Measurements from ENCODE around the gene PACRG. TPM values are rescaled to one million over a fixed set of nuclear protein-coding genes. Genes with fewer than 3 reads are reported as not detected.

The PACRG gene
- total and polyA plus RNA-seq, 2 experiments from 2014 or later: 0.83 to 3.7 TPM

- Histone ChIP-seq H3K27me3 (no peaks in the 10 kb centered on the region), H3K4me1 (ENCODE audit: low read depth) (peaks cover 29% of the 10 kb centered on the region), H3K9me3 (ENCODE audit: low read depth) (no peaks in the 10 kb centered on the region), H3K36me3 (no peaks in the 10 kb centered on the region), H3K4me3 (no peak overlapping the region), H3K27ac (no peak overlapping the region)
- no peak for TF ChIP-seq CTCF (IDR thresholded peaks at IDR 0.05; ENCODE audit: low read depth, low read length)
- no peak for DNase-seq (ENCODE audit: low read depth in 1 of 2, low spot score in 1 of 2)
Observed at GRCh38 chr6:163319609-163320366, 592.0 kb downstream of the PACRG start.

GRCh38 chr6:163320402-163320801 is 592.6 kb downstream of the PACRG start:
- Histone ChIP-seq H3K36me3 (no peaks in the 10 kb centered on the region), H3K4me1 (ENCODE audit: low read depth) (peaks cover 33% of the 10 kb centered on the region), H3K9me3 (ENCODE audit: low read depth) (no peaks in the 10 kb centered on the region), H3K27me3 (no peaks in the 10 kb centered on the region), H3K4me3 (no peak overlapping the region), H3K27ac (no peak overlapping the region)
- no peak for DNase-seq (ENCODE audit: low read depth in 1 of 2, low spot score in 1 of 2)
- TF ChIP-seq CTCF (IDR thresholded peaks at IDR 0.05; ENCODE audit: low read depth, low read length): no peak

GRCh38 chr6:163320804-163321203 is 593.0 kb downstream of the PACRG start:
- no peak for TF ChIP-seq CTCF (IDR thresholded peaks at IDR 0.05; ENCODE audit: low read depth, low read length)
- peaks cover 33% of the 10 kb centered on the region for H3K4me1 ChIP-seq (ENCODE audit: low read depth)
- no peak overlapping the region for H3K27ac ChIP-seq
- no peaks in the 10 kb centered on the region for H3K27me3 ChIP-seq
- no peaks in the 10 kb centered on the region for H3K9me3 ChIP-seq (ENCODE audit: low read depth)
- DNase-seq (ENCODE audit: low read depth in 1 of 2, low spot score in 1 of 2): no peak
- no peaks in the 10 kb centered on the region for H3K36me3 ChIP-seq
- no peak overlapping the region for H3K4me3 ChIP-seq

- Histone ChIP-seq H3K27me3 (no peaks in the 10 kb centered on the region), H3K4me3 (no peak overlapping the region), H3K27ac (no peak overlapping the region), H3K4me1 (ENCODE audit: low read depth) (peaks cover 33% of the 10 kb centered on the region), H3K36me3 (no peaks in the 10 kb centered on the region), H3K9me3 (ENCODE audit: low read depth) (no peaks in the 10 kb centered on the region)
- no peak for DNase-seq (ENCODE audit: low read depth in 1 of 2, low spot score in 1 of 2)
- no peak for TF ChIP-seq CTCF (IDR thresholded peaks at IDR 0.05; ENCODE audit: low read depth, low read length)
Observed at GRCh38 chr6:163321717-163322116, 593.9 kb downstream of the PACRG start.

- Histone ChIP-seq H3K4me1 (ENCODE audit: low read depth) (peaks cover 31% of the 10 kb centered on the region), H3K36me3 (no peaks in the 10 kb centered on the region), H3K27ac (no peak overlapping the region), H3K27me3 (no peaks in the 10 kb centered on the region), H3K4me3 (no peak overlapping the region), H3K9me3 (ENCODE audit: low read depth) (no peaks in the 10 kb centered on the region)
- no peak for DNase-seq (ENCODE audit: low read depth in 1 of 2, low spot score in 1 of 2)
- no peak for TF ChIP-seq CTCF (IDR thresholded peaks at IDR 0.05; ENCODE audit: low read depth, low read length)
Observed at GRCh38 chr6:163323274-163323673, 595.5 kb downstream of the PACRG start.

Data from cardiac muscle cell (in vitro differentiated cells and primary cell).